HEK293 (cell line): ENCODE data around the gene RPS6KA2.

ENCODE experiments used
- ZNF140 ChIP-seq: fragments of 450-650 bp; formaldehyde crosslinking; IDR thresholded peaks from 2 replicates; pipeline ENCODE4 v1.5.1; 2016; ENCODE audit warnings: missing biosample characterization, missing genetic modification characterization
- ZNF174 ChIP-seq: fragments of 450-650 bp; formaldehyde crosslinking; IDR thresholded peaks from 2 replicates; pipeline ENCODE4 v1.5.0; 2017; ENCODE audit warnings: missing biosample characterization, mild to moderate bottlenecking, missing genetic modification characterization
- ZNF274 ChIP-seq, 2 experiments: fragments of 200-500 bp in 1 of 2; fragments of 450-650 bp in 1 of 2; sonication (Bioruptor generic) in 1 of 2; formaldehyde crosslinking in 1 of 2; IDR thresholded peaks; 2 replicates each; pipeline versions ENCODE4 v1.5.1 to v1.6.1; 2014 to 2016; ENCODE audit warnings: borderline replicate concordance in 1 of 2, inconsistent platforms in 1 of 2, low read length in 1 of 2, missing biosample characterization in 1 of 2, missing genetic modification characterization in 1 of 2
- ZNF335 ChIP-seq: fragments of 450-650 bp; formaldehyde crosslinking; conservative IDR thresholded peaks from 2 replicates; pipeline ENCODE4 v1.5.1; 2016; ENCODE audit warnings: missing biosample characterization, missing genetic modification characterization
- TF ChIP-seq, protein P1 (sequence below): fragments of 450-650 bp; formaldehyde crosslinking; IDR thresholded peaks from 2 replicates; pipeline ENCODE4 v1.5.1; 2016; ENCODE audit warnings: missing biosample characterization, missing genetic modification characterization
- TF ChIP-seq, protein P2 (sequence below): sonication (generic); formaldehyde crosslinking; IDR thresholded peaks from 2 replicates; pipeline ENCODE4 v1.8.1; 2022; ENCODE audit warnings: mild to moderate bottlenecking, moderate library complexity, missing genetic modification reagents
- TF ChIP-seq, protein P3 (sequence below): fragments of 450-650 bp; formaldehyde crosslinking; IDR thresholded peaks from 2 replicates; pipeline ENCODE4 v1.5.1; 2016; ENCODE audit warnings: missing biosample characterization, missing genetic modification characterization

DNA sequence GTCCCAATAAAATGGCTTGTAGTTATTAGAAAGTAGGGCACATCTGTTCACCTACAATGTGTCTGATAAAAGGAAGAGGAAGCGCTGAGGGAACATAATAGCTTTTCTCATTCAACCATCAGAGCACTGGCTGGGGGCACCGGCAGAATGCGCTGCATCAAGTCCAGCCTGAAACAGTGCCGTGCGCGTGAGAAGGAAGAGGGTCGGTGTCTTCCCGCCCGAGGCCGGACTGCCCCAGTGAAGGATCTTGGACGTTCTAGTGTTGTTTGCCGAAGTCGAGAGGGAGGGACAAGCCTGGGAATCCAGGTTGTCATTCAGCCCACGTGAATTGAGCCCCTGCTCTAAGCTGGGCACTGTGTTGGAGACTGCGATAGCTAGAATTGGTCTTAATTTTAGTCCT, 182.6 kb downstream of the RPS6KA2 start:
- TF ChIP-seq, protein P1, sequence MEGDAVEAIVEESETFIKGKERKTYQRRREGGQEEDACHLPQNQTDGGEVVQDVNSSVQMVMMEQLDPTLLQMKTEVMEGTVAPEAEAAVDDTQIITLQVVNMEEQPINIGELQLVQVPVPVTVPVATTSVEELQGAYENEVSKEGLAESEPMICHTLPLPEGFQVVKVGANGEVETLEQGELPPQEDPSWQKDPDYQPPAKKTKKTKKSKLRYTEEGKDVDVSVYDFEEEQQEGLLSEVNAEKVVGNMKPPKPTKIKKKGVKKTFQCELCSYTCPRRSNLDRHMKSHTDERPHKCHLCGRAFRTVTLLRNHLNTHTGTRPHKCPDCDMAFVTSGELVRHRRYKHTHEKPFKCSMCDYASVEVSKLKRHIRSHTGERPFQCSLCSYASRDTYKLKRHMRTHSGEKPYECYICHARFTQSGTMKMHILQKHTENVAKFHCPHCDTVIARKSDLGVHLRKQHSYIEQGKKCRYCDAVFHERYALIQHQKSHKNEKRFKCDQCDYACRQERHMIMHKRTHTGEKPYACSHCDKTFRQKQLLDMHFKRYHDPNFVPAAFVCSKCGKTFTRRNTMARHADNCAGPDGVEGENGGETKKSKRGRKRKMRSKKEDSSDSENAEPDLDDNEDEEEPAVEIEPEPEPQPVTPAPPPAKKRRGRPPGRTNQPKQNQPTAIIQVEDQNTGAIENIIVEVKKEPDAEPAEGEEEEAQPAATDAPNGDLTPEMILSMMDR (tag by site-specific recombination): no peak
- TF ChIP-seq ZNF140 (tag by site-specific recombination): no peak
- TF ChIP-seq ZNF174 (tag by site-specific recombination): no peak
- no peak for TF ChIP-seq ZNF274 (IDR thresholded peaks at IDR 0.05; ENCODE audit: low read length)
- TF ChIP-seq ZNF274 (tag by site-specific recombination; IDR thresholded peaks at IDR 0.05; ENCODE audit: borderline replicate concordance): no peak
- TF ChIP-seq, protein P2, sequence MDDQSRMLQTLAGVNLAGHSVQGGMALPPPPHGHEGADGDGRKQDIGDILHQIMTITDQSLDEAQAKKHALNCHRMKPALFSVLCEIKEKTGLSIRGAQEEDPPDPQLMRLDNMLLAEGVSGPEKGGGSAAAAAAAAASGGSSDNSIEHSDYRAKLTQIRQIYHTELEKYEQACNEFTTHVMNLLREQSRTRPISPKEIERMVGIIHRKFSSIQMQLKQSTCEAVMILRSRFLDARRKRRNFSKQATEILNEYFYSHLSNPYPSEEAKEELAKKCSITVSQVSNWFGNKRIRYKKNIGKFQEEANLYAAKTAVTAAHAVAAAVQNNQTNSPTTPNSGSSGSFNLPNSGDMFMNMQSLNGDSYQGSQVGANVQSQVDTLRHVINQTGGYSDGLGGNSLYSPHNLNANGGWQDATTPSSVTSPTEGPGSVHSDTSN: no peak
- TF ChIP-seq ZNF335: no peak
- TF ChIP-seq, protein P3, sequence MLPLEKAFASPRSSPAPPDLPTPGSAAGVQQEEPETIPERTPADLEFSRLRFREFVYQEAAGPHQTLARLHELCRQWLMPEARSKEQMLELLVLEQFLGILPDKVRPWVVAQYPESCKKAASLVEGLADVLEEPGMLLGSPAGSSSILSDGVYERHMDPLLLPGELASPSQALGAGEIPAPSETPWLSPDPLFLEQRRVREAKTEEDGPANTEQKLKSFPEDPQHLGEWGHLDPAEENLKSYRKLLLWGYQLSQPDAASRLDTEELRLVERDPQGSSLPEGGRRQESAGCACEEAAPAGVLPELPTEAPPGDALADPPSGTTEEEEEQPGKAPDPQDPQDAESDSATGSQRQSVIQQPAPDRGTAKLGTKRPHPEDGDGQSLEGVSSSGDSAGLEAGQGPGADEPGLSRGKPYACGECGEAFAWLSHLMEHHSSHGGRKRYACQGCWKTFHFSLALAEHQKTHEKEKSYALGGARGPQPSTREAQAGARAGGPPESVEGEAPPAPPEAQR (tag by site-specific recombination): no peak
